Measurements from ENCODE around the gene ACAP3.

GRCh38 chr1:1284221-1285101, 23.3 kb downstream of the ACAP3 start:
- TF ChIP-seq CTCF (conservative IDR thresholded peaks at IDR 0.05; ENCODE audit: low read depth, low read length) (no peak), CEBPB (IDR thresholded peaks at IDR 0.05; ENCODE audit: low read depth, low read length) (no peak), POLR2A (IDR thresholded peaks at IDR 0.05; ENCODE audit: low read depth, low read length) (no peak), RFX5 (IDR thresholded peaks at IDR 0.05; ENCODE audit: low read depth, low read length) (no peak), RAD21 (IDR thresholded peaks at IDR 0.05; ENCODE audit: low read length) (no peak), NFE2L2 (IDR thresholded peaks at IDR 0.05; ENCODE audit: low read depth, low read length) (no peak), FOS (IDR thresholded peaks at IDR 0.05; ENCODE audit: low read depth, low read length) (no peak), USF2 (IDR thresholded peaks at IDR 0.05; ENCODE audit: low read depth, low read length) (no peak)
